HepG2 (cell line): Measurements from ENCODE around the gene HOXD4. TPM values are rescaled to one million over a fixed set of nuclear protein-coding genes. Genes with fewer than 3 reads are reported as not detected.

Experiments
- BRD4 ChIP-seq: sonication (generic); formaldehyde crosslinking; IDR thresholded peaks from 2 replicates; pipeline ENCODE4 v1.4.0; 2020; ENCODE audit warnings: missing genetic modification reagents
- CBX2 ChIP-seq, 2 experiments: fragments of 200-600 bp in 1 of 2; sonication (generic); formaldehyde crosslinking in 1 of 2; IDR thresholded peaks; 2 replicates each; pipeline versions ENCODE4 v1.7.0 to v1.8.1; 2018 to 2022; ENCODE audit warnings: low read depth in 2 of 2, low read length in 1 of 2, mild to moderate bottlenecking in 1 of 2, missing genetic modification reagents in 1 of 2
- CEBPB ChIP-seq: IDR thresholded peaks from 2 replicates; pipeline ENCODE4 v1.6.1; 2011; ENCODE audit warnings: low read depth, low read length, improper control_type of control experiment, borderline replicate concordance
- KDM2A ChIP-seq: sonication (generic); formaldehyde crosslinking; IDR thresholded peaks from 2 replicates; pipeline ENCODE4 v1.4.0; 2020; ENCODE audit warnings: low read depth, missing genetic modification reagents, borderline replicate concordance
- KMT2A ChIP-seq: sonication (generic); formaldehyde crosslinking; IDR thresholded peaks from 2 replicates; pipeline ENCODE4 v1.4.0; 2020; ENCODE audit warnings: missing genetic modification reagents
- MEIS1 ChIP-seq: sonication (generic); formaldehyde crosslinking; IDR thresholded peaks from 2 replicates; pipeline ENCODE4 v1.9.0; 2021; ENCODE audit warnings: mild to moderate bottlenecking, missing genetic modification reagents, moderate library complexity, borderline replicate concordance
- MTF2 ChIP-seq: sonication (generic); formaldehyde crosslinking; IDR thresholded peaks from 2 replicates; pipeline ENCODE4 v1.5.0; 2020; ENCODE audit warnings: missing genetic modification reagents, borderline replicate concordance
- MXD4 ChIP-seq: IDR thresholded peaks from 2 replicates; pipeline ENCODE4 v1.6.1; 2016; ENCODE audit warnings: mild to moderate bottlenecking, missing biosample characterization, missing genetic modification reagents
- NRL ChIP-seq: sonication (generic); formaldehyde crosslinking; IDR thresholded peaks from 2 replicates; pipeline ENCODE4 v1.5.0; 2020; ENCODE audit warnings: missing genetic modification reagents, mild to moderate bottlenecking, moderate library complexity, borderline replicate concordance
- SNAPC2 ChIP-seq: sonication (generic); formaldehyde crosslinking; IDR thresholded peaks from 2 replicates; pipeline ENCODE4 v1.8.1; 2022; ENCODE audit warnings: mild to moderate bottlenecking, missing genetic modification reagents
- TCF7L2 ChIP-seq: IDR thresholded peaks from 2 replicates; pipeline ENCODE4 v1.6.1; 2011; ENCODE audit warnings: mild to moderate bottlenecking, low read depth, low read length, moderate library complexity
- ZBTB7A ChIP-seq: sonication (generic); formaldehyde crosslinking; IDR thresholded peaks from 2 replicates; pipeline ENCODE4 v1.8.0; 2022; ENCODE audit warnings: mild to moderate bottlenecking, missing genetic modification reagents
- ZNF496 ChIP-seq: sonication (generic); formaldehyde crosslinking; IDR thresholded peaks from 2 replicates; pipeline ENCODE4 v1.8.1; 2023; ENCODE audit warnings: mild to moderate bottlenecking, moderate library complexity, missing genetic modification reagents; ENCODE audit not compliant: insufficient replicate concordance
- ZNF672 ChIP-seq: sonication (generic); formaldehyde crosslinking; IDR thresholded peaks from 2 replicates; pipeline ENCODE4 v1.8.1; 2022; ENCODE audit warnings: missing genetic modification reagents
- ZNF678 ChIP-seq: sonication (generic); formaldehyde crosslinking; IDR thresholded peaks from 2 replicates; pipeline ENCODE4 v1.4.0; 2020; ENCODE audit warnings: mild to moderate bottlenecking, missing genetic modification reagents
- ZNF788 ChIP-seq: sonication (generic); formaldehyde crosslinking; IDR thresholded peaks from 2 replicates; pipeline ENCODE4 v1.5.0; 2020; ENCODE audit warnings: mild to moderate bottlenecking, missing genetic modification reagents, borderline replicate concordance
- ZNF83 ChIP-seq: sonication (generic); formaldehyde crosslinking; IDR thresholded peaks from 2 replicates; pipeline ENCODE4 v1.4.0; 2020; ENCODE audit warnings: missing genetic modification reagents, mild to moderate bottlenecking, borderline replicate concordance
- polyA plus RNA-seq, 8 experiments: library from polyadenylated mRNA; depleted of rRNA in 3 of 8; stranded (reverse) in 7 of 8; unstranded in 1 of 8; fragments of >200 nt; fragmentation: Illumina TruSeq in 4 of 8; extraction: Trizol in 4 of 8; gene quantifications; 2 replicates each; pipeline versions ENCODE4 v1.2.1 to v1.2.3, GENCODE V29; 2011 to 2016; ENCODE audit warnings: low read depth in 4 of 8, missing spikeins in 1 of 8, mixed read lengths in 1 of 8; ENCODE audit not compliant: insufficient read depth in 1 of 8
- total RNA-seq, 5 experiments: library from RNA; depleted of rRNA; stranded (reverse); fragments of >200 nt; fragmentation: Illumina TruSeq; extraction: Trizol; gene quantifications; 2 replicates each; pipeline ENCODE4 v1.2.3, GENCODE V29; 2016; ENCODE audit warnings: low read depth in 1 of 5
- TF ChIP-seq, protein P1 (sequence below): sonication (generic); formaldehyde crosslinking; IDR thresholded peaks from 2 replicates; pipeline ENCODE4 v1.8.1; 2023; ENCODE audit warnings: missing genetic modification reagents, mild to moderate bottlenecking, borderline replicate concordance
- TF ChIP-seq, protein P2 (sequence below): sonication (generic); formaldehyde crosslinking; IDR thresholded peaks from 2 replicates; pipeline ENCODE4 v1.4.0; 2020; ENCODE audit warnings: missing genetic modification reagents
- TF ChIP-seq, protein P3 (sequence below): IDR thresholded peaks from 2 replicates; pipeline ENCODE4 v1.6.1; 2016; ENCODE audit warnings: control low read depth
- TF ChIP-seq, protein P4 (sequence below): IDR thresholded peaks from 2 replicates; pipeline ENCODE4 v1.6.1; 2016; ENCODE audit warnings: mild to moderate bottlenecking, missing biosample characterization, missing genetic modification reagents
- TF ChIP-seq, protein P5 (sequence below): sonication (generic); formaldehyde crosslinking; IDR thresholded peaks from 2 replicates; pipeline ENCODE4 v1.4.0; 2020; ENCODE audit warnings: mild to moderate bottlenecking, missing genetic modification reagents

The HOXD4 gene
- total and polyA plus RNA-seq, 2 of the 13 experiments (the other 11 are each of a cell fraction or from before 2014, with no cell fraction given) = not detected

DNA sequence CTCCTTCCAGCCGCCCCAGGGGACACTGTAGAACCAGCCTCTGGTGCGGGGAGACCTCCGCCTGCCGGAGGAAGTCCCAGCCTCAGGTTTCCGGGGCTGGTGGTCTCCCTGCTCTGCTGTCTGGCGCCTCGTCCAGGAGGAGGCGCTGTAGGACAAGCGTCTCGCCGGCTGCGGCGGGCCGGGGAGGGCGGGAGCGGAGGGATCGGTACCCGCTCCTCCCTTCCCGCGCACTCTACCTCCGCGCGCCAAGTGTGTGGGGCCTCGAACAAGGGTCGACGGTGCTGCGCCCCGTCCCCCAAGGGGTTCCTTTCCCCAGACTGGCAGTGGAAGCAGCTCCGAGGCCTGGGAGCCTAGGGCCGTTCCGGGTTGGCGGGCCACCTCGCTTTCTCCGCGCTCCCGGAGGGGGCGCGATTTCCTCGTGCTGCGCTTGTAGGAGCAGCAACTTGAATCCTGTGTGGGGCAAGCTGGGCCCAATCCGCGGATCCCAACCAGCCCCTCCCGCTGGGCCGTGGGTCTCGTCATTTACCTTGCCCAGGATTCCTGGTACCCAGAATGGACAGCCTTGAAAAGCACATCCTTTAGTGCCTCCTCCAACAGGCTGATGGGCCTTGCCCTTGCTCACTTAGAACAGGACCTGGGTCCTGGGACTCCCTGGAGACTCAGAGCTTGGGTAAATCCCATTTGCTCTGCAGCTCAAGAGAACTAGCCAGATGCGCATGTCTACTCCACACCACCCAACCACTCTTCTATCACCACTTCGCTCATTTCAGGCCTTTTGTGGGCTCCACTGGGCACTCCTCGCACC is 10.6 kb upstream of the HOXD4 start (continued):
- TF ChIP-seq BRD4 (CRISPR knock-in tag) = no peak
- no peak for TF ChIP-seq TCF7L2
- no peak for TF ChIP-seq SNAPC2 (CRISPR knock-in tag)
- TF ChIP-seq, protein P1, sequence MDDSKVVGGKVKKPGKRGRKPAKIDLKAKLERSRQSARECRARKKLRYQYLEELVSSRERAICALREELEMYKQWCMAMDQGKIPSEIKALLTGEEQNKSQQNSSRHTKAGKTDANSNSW (CRISPR knock-in tag) = peak; percentile 50; the same call in 1 of the 2 replicates
- TF ChIP-seq CBX2 (IDR thresholded peaks at IDR 0.05; ENCODE audit: low read depth, low read length) = no peak
- peak; percentile 80; the same call in 1 of the 2 replicates for TF ChIP-seq CBX2 (CRISPR knock-in tag; IDR thresholded peaks at IDR 0.05; ENCODE audit: low read depth)
- TF ChIP-seq ZNF496 (CRISPR knock-in tag) = no peak
- TF ChIP-seq NRL (CRISPR knock-in tag) = peak; percentile 90
- peak; percentile 57; the same call in 1 of the 2 replicates for TF ChIP-seq MEIS1 (CRISPR knock-in tag)
- peak; percentile 36; the same call in 1 of the 2 replicates for TF ChIP-seq KMT2A (CRISPR knock-in tag)
- TF ChIP-seq, protein P2, sequence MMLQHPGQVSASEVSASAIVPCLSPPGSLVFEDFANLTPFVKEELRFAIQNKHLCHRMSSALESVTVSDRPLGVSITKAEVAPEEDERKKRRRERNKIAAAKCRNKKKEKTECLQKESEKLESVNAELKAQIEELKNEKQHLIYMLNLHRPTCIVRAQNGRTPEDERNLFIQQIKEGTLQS (CRISPR knock-in tag) = no peak
- TF ChIP-seq, protein P3, sequence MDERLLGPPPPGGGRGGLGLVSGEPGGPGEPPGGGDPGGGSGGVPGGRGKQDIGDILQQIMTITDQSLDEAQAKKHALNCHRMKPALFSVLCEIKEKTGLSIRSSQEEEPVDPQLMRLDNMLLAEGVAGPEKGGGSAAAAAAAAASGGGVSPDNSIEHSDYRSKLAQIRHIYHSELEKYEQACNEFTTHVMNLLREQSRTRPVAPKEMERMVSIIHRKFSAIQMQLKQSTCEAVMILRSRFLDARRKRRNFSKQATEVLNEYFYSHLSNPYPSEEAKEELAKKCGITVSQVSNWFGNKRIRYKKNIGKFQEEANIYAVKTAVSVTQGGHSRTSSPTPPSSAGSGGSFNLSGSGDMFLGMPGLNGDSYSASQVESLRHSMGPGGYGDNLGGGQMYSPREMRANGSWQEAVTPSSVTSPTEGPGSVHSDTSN = no peak
- no peak; the same call in 1 of the 2 replicates for TF ChIP-seq ZNF83 (CRISPR knock-in tag)
- peak; percentile 53; the same call in 1 of the 2 replicates for TF ChIP-seq MXD4 (CRISPR knock-in tag)
- TF ChIP-seq ZNF788 (CRISPR knock-in tag) = peak; percentile 84; the same call in 1 of the 2 replicates
- TF ChIP-seq ZNF672 = no peak
- no peak for TF ChIP-seq ZBTB7A
- TF ChIP-seq KDM2A (CRISPR knock-in tag) = peak; percentile 98
- TF ChIP-seq, protein P4, sequence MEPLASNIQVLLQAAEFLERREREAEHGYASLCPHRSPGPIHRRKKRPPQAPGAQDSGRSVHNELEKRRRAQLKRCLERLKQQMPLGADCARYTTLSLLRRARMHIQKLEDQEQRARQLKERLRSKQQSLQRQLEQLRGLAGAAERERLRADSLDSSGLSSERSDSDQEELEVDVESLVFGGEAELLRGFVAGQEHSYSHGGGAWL (CRISPR knock-in tag) = peak; percentile 76; the same call in 1 of the 2 replicates
- no peak for TF ChIP-seq ZNF678
- TF ChIP-seq MTF2 (CRISPR knock-in tag) = peak; percentile 81; the same call in 1 of the 2 replicates
- TF ChIP-seq CEBPB = no peak
- TF ChIP-seq, protein P5, sequence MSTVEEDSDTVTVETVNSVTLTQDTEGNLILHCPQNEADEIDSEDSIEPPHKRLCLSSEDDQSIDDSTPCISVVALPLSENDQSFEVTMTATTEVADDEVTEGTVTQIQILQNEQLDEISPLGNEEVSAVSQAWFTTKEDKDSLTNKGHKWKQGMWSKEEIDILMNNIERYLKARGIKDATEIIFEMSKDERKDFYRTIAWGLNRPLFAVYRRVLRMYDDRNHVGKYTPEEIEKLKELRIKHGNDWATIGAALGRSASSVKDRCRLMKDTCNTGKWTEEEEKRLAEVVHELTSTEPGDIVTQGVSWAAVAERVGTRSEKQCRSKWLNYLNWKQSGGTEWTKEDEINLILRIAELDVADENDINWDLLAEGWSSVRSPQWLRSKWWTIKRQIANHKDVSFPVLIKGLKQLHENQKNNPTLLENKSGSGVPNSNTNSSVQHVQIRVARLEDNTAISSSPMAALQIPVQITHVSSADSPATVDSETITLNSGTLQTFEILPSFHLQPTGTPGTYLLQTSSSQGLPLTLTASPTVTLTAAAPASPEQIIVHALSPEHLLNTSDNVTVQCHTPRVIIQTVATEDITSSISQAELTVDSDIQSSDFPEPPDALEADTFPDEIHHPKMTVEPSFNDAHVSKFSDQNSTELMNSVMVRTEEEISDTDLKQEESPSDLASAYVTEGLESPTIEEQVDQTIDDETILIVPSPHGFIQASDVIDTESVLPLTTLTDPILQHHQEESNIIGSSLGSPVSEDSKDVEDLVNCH (CRISPR knock-in tag) = no peak
